GM21723 (cell line): ENCODE data around the gene CEP164.
A peak's percentile ranks its signal among the peaks of the same experiment; 100 is the strongest.

Source experiments
- ATAC-seq: cut with Tn5 transposase; IDR thresholded peaks from one replicate; pipeline ENCODE4 v1.9.1; 2021; ENCODE audit warnings: mild to moderate bottlenecking, moderate library complexity; ENCODE audit not compliant: unreplicated experiment

CEP164 gene

DNA sequence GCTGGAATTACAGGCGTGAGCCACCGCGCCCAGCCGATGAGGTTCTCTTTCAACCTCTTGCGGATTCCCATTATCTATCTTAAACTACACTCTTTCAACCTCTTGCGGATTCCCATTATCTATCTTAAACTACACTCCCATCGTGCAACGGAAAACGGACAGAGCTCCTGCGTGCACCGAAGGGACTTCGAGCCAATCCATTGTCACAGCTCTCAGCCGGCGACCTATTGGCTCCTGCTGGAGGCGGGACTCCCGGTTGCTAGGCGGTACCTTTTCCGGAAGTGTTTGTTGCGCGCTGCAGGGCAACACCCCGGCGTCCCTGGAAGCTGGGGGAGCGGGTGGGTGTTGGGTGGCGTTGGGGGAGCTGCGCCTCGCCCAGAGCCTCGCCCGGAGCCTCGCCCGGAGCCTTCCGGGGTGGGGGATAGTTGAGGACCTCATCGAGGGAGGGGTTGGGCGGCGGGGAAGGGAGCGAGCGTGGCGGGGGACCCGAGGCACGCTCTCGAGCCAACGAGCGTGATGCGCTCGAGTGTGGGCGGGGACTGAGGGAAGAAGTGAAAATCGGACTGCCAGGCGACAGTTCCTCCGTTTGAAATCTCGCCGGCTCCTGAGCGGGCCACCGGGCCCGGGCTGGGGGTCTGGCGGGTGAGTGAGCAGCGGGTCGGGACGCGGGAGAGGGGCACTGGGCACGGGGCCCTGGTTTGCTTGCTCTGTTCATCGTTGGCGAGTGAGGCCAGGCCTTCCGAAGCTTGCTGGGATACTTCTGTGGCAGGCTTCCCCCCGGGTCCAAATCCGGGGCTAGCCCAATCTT, at the start of gene CEP164:
Gene CEP164, plus strand, starts transcription at position 288 of the 808 bp plus-strand sequence. CDS start 10,733 bp downstream, outside the sequence.
- peak; percentile 97 for ATAC-seq

DNA sequence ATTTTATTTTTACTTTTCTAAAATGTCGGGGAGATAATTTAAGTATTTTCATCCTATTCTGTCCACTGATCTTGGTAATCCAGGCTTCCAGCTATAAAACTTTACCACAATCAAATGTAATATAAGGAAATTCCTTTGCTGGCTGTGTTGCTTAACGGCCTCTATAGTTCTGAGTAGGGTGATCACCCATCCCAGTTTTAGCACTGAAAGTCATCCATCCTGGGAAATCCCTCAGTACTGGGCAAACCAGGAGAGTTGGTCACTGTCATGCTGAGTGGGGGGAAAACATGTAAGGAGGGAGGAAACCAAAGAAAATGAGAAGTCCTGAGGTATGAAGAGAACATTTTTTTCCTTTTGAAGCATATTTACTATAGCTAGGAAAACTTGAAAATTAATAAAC, 49.3 kb upstream of the CEP164 start:
- ATAC-seq: no peak

DNA sequence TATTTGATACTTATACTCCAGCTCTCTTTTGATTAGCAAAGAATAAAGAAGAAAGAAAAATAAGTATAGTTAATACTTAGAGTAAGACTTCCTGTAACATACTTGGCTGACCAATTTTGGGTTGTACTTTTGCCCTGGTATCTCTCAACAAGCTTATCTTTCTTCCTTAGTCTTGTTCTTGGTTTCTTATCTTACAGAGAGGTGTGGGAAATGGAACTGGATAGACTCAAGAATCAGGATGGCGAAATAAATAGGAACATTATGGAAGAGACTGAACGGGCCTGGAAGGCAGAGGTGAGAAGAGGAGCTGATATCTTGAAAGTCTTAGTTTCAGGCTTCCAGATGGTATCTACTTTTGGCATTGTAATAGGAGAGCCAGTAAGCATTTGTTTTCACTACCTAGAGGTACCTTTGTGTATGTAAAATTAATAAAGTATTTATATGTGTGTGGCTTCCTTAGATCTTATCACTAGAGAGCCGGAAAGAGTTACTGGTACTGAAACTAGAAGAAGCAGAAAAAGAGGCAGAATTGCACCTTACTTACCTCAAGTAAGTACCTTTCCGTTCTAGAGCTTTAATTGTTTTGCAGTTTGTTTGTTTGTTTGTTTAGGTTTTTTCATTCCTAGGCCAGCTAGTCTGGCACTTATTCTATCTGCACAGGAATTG, 47.8 kb upstream of the CEP164 start:
- ATAC-seq: no peak

DNA sequence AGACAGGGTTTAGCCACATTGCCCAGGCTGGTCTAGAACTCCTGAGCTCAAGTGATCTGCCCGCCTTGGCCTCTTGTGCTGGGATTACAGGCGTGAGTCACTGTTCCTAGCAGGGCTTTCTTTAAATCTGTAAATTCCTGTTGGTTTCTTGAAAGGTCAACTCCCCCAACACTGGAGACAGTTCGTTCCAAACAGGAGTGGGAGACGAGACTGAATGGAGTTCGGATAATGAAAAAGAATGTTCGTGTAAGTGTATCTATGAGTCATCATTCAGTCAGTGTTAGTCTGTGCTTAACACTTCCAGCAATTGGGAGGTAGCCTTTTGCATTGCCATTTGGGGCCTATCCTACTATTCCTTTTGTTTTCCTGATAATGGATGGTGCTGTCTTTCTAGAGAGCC, 46.5 kb upstream of the CEP164 start:
- no peak for ATAC-seq

DNA sequence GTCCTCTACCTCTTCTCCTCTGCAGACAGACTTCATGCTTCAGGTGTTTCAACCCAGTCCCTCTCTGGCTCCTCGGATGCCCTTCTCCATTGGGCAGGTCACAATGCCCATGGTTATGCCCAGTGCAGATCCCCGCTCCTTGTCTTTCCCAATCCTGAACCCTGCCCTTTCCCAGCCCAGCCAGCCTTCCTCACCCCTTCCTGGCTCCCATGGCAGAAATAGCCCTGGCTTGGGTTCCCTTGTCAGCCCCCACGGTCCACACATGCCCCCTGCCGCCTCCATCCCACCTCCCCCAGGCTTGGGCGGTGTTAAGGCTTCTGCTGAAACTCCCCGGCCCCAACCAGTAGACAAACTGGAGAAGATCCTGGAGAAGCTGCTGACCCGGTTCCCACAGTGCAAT, 45.8 kb upstream of the CEP164 start:
- no peak for ATAC-seq

DNA sequence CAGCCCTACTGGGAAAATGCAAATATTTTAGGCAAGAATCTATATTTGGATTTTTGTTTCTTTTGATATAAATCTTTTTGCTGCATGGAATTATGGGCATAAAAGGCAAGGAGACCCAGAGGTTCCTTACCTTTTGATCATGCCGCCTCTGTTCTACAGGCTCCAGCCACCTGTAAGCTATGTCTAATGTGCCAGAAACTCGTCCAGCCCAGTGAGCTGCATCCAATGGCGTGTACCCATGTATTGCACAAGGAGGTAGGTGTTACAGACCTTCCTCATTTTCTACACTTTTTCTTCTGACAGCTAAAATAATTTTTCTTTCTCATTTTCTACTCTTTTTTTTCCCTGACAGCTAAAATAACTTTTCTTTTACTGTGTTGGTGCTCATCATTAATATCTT, 44.7 kb upstream of the CEP164 start:
- ATAC-seq: no peak

DNA sequence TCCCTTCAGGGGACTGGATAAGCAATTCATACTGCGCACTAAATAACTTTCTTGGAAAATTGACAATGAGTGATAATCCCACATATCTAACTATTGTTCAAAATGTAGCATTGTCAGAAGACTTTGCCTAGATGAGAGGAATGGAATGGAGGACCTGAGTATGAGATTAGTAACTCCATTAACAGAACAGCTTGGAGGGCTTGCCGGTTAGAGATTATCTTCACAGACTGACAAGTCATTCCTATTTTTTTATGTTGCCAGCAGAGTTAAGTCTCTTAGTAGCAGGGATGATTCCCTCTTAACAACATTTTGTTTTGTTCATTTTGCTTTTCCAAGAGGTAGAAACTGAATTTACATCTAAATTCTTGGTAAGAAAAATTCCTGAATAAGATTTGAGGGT, 43.6 kb upstream of the CEP164 start:
- ATAC-seq: no peak

DNA sequence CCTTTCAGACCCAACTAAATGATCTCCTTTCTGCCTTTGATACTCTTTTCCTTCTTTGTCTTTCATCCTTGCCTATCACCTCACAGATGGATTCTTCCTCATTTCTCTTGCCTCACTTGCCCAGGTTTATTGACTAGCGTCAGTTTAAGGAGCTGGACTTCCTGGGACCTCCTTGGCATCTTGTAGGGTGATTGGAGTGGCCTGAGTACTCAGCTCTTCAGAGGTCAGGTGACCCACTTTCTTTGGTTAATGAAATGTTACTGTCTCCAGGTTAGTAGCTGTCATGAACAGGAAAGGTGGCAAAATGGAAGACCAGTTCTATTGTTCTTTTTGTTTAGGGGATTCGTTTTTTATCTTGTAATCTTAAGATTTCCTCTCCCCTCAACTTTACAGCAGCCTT, 41.1 kb upstream of the CEP164 start:
- ATAC-seq: no peak

DNA sequence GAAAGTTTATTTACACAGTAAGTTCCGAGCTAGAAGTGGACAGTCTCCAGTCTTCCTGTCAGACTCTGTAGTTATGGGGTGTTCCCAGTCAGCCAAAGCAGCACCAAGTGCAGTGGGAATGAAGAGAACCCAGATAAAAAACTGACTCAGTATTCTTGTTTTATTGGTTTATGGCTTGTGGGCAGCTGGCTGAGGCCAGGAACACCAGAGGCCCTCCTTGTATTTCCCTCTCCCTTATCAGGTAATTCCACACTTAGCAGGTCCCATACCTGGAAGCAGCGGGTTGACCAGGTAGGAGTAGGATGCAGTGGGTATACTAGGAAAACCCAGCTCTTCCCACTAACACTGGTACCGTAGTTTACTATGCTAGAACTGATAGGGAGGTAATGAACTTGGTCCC, 40.0 kb upstream of the CEP164 start:
- no peak for ATAC-seq

DNA sequence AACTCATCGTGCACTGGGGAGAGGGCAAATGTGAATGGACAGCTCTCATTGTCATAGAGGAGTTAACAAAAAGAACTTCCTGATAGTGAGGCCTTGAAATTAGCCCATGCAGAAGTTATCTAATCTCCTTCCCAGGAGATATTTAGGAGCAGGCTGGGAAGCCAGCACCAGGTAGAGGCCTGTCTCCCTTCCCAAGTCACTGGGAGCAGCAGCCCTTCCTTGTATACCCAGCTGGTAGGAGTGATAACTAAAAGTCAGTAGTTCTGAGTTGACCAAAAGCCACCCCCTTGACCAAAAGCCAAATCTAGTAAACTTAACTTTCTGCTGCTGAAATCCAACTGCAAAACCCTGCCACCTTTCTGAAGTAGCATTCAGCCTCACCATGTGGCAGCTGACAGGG, 37.9 kb upstream of the CEP164 start:
- no peak for ATAC-seq

DNA sequence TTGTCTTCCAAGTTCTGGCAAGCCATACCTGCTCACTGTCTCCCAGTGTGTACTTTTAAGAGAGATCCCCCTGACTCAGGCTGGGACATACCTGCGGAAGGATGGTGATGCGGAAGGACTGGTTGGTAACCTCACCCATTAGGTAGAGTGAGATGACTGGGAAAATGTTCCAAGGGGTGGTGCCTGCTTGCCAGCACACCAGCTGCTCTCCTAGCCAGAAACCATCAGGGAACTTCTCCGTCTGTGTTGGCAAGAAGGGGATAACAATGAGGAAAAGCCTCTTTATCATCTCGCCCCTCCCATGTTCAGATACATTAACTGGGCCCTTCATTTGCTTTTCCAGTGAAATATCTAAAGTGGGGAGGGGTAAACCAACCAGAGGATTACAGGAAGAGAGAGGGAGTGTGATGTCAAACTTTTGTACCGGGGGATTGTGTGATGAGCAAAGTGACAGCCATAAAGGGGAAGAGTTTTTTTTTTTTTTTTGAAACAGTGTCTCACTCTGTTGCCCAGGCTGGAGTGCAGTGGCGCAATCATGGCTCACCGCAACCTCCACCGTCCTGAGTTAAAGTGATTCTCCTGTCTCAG, 36.8 kb upstream of the CEP164 start, which contains the start of gene BACE1-AS:
Gene BACE1-AS, plus strand, starts transcription at position 538 of the 588 bp plus-strand sequence.
- no peak for ATAC-seq

DNA sequence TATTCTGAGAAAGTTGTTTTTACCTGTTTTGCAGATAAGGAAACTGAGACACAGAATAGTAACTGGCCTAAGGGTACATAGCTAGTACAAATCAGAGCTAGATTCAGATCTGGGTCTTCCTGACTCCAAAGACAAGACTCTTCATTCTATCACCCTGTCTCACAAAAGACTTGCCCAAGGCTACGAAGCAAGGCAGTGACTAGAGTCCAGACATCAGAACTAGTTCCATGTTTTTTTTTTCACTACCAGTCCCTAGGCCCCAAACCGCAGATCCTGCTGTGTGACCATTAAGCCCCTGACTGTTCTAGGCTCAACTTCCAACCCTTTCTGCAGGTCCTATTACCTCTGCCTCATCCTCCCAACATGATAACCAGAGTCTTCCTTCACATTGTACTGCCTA, 35.0 kb upstream of the CEP164 start:
- ATAC-seq: no peak

DNA sequence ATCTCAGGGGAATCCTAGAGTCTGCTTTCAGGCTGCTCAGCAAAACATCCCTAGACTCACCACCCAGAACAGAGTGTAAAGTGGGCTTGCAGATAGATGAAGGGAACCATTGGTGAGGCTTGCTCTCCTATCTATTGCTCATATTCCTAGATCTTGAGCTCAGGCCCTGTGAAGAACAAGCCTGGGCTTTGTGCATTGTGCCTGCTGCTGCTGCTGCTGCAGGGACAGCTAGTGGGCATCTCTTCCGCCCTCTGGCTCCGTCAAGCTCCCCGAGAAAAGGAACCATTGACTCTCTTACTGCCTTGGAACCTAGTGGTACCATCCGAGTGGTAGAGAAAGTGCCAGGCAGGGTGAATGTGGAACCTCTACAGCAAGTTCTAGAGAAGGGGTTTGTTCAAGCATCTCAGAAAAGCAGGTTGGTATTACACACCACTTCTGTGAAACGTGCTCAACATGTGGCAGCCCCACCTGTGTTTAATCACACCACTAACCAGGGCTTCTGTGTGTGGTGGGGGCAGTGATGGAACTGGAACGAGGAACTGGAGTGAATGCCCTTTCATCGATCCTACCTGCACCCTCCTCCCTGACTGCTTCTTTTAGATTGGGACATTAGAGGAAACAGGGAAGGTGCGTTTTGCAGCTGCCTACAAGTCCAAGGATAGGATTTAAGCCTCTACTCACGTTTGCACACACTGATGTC, 32.1 kb upstream of the CEP164 start:
- ATAC-seq: no peak

DNA sequence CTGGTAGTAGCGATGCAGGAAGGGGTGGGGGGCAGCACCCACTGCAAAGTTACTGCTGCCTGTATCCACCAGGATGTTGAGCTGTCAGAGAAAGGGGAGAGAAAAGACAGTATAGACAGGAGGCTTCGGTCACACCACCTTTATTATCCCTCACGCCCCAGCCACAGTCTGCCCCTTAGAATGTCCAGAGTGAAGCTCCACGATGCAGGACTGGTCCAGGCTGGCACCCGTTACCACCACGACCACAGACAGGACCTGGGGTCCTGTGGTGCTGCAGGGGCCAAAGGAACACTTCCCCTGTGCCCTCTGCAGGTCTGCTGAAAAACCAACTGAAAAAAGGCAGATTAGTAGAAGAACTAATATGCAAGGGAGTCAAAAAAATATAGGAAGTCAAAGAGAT, 30.8 kb upstream of the CEP164 start:
- ATAC-seq: no peak

DNA sequence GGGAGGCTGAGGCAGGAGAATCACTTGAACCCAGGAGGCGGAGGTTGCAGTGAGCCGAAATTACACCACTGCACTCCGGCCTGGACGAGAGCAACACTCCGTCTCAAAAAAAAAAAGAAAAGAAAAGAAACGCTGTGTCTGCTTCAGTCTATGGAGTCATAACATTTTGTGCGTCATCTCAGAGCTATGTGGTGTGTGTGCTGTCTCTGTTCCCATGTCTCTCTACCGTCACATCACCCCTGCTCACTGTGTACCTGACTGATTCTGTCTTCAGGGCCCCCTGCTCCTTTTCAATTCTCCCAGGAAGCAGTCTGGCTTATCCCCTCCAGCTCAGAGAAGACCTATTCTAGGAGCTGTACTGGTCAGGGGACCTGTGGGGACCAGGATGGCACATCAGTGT, 29.5 kb upstream of the CEP164 start:
- ATAC-seq: no peak

DNA sequence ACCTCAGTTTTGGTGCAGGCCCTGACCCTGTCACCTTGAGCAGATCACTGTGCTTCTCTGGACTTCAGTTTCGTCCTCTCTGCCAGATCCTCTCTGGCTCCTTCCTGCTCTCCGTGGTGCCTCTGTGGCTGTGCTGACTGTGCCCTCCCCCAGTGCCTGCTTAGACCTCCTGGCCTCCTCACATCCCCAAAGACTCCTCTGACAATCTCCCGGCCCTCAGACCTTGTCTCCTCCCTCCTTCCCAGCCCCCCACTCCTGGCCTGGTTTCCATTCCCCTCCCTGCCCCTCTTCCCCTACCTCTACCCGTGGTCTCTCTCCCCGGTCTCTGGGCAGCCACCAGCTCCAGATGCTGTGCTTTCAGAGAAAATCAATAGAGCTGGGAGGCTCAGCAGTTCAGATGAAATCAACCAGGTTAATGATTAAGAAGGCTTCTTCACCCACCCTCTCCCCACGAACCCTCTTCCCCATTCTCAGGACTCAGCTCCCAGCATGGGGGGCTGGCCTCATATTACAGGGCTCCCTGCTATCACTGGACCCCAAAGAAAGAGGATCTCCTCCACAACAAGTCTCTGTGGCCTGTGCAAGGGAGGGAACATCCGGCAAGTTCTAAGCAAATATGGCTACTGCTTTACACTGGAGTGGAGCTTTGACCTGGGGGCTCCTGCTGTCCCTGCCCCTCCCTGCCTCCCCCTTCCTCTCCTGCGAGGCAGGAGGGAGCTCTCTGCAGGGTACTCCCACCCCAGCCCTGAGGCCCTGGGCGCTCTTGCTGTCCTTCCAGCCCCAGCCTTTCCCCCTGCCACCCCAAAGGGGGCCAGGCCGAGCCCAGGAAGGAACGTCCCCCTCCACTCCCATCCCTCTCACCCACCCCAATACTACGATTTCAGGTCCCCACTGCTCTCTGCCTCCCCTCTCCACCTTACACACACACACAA, 28.0 kb upstream of the CEP164 start:
- ATAC-seq: no peak

DNA sequence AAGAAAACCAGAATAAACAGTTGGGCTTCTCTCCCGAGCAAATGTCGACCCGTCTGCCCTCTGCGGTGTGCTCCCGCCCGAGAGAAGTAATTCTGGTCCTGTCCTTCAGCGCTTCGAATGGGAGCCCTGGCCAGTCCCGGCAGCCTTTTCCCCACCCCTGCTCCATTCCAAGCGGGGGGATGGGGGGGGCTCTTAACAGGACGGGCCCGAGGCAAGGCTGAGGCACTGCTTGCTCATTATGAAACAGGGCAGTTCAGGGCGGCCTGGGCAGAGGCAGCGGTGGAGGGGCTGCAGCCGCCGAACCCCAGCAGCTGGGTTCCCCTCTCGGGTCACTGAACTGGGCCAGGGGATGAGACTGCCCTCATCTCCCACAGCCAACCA, 27.4 kb upstream of the CEP164 start:
- ATAC-seq: no peak

DNA sequence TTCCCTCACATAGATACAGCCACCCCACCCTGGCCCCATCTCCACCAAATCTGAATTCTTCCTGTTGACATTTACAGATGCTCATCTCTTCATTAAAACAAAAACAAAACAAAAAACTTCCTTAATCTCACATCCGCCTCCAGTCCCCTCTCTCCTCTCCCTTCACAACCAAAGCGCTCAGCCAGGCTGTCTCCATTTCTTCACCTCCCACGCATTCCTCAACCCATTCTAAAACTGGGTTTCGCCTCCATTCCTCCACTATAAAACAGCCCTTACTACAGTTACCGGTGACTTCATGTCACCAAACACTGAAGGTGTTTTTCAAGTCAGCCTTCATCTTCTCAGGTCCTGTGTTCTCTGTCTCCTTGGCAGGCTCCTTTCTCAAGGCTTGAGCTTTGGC, 26.9 kb upstream of the CEP164 start:
- no peak for ATAC-seq

DNA sequence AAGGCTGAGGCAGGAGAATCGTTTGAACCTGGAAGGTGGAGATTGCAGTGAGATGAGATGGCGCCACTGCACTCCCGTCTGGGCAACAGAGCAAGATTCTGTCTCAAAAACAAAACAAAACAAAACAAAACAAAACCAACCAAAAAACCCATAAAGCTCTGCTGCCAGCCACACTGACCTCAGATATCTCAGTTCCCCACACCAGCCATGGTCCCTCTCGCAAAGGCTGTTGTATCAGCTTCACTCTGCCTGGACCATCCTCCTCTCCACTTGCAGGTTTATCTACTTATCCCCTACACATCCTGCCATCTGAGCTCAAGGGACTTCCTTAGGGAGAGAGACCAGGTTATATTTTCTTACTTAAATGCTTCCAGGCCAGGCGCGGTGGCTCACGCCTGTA, 25.4 kb upstream of the CEP164 start:
- ATAC-seq: no peak

DNA sequence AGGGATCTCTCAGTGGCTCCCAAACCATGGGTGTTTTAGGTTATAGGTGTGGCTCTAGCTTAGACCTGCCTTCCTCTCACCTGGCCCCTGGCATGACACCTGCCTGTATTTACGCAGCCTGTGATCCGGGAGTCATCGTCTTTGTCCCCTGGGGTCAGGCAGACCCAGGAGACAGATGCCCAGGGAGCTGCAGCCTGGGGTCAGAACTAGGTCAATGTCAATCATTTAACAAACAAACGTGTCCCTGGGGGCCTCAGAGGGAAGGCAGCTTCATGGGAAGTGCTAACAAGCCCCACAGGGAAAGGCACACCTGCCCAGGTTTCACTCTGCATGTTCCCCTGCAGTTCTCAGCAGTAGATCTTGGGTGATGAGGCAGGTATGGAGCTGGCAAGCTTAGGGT, 24.6 kb upstream of the CEP164 start:
- no peak for ATAC-seq
